Measurements from ENCODE around the gene SPINDOC. TPM values are rescaled to one million over a fixed set of nuclear protein-coding genes. Genes with fewer than 3 reads are reported as not detected.
A peak's percentile ranks its signal among the peaks of the same experiment; 100 is the strongest.

Gene SPINDOC
- total and polyA plus RNA-seq, 9 of the 15 experiments (the other 6 are each of a cell fraction or from before 2014, with no cell fraction given) = 0.70 to 36.3 (median 19.6) TPM

DNA sequence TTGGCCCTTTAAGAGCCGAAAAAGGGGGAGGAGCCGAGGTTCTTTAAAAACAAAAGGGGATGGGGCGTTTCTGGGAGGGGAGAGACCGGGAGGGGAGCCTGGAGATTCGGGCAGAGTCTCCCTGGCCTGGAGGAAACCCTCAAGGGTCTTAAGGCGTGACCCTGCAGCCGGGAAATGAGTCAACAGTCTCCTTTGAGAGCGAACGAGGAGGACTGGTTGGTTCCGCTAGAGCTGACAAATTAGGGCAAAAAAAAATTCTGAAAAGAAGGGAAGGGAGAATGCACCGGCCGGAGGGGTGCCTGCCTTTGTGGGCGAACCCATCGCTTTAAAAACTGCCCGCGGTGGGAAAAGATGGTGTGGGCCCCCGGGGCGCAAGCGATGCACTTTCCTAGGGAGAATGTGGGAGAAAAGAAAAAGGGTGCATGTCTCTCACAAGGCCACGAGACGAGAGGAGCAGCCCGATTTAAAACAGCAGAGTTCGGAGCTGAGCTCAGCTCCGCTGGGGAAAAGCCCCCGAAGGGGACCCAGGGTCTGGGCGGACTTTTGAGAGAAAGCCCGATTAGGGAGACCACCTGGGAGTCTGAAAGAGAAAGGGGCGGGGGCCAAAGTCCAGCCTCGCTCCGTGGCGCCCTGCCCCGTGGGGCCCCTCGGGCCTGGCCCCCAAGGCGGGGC lies 45.6 kb upstream of the SPINDOC start (continued):
- TF ChIP-seq ZNF311 (CRISPR knock-in tag; IDR thresholded peaks at IDR 0.05) (no peak), ETV5 (CRISPR knock-in tag; IDR thresholded peaks at IDR 0.05; ENCODE audit: low read depth) (no peak), LCOR (CRISPR knock-in tag; IDR thresholded peaks at IDR 0.05) (peak; percentile 57; the same call in 1 of the 2 replicates), HSF4 (CRISPR knock-in tag; IDR thresholded peaks at IDR 0.05; ENCODE audit: borderline replicate concordance) (no peak), GATAD2A (IDR thresholded peaks at IDR 0.05) (no peak), HDAC1 (IDR thresholded peaks at IDR 0.05) (0 out of 4 replicates have a peak, but pooled peaks of 1 of the 2 experiments have one; percentile 4), GATA2 (CRISPR knock-in tag; IDR thresholded peaks at IDR 0.05) (no peak), HNRNPLL (IDR thresholded peaks at IDR 0.05; ENCODE audit: low read depth, low read length, poor library complexity, severe bottlenecking) (no peak), HNRNPUL1 (IDR thresholded peaks at IDR 0.05; ENCODE audit: low read length) (no peak), KAT7 (CRISPR knock-in tag; IDR thresholded peaks at IDR 0.05; ENCODE audit: borderline replicate concordance) (0 out of 2 replicates have a peak, but pooled peaks have one; percentile 51), BCOR (IDR thresholded peaks at IDR 0.05) (no peak), SIRT6 (IDR thresholded peaks at IDR 0.05; ENCODE audit: low read depth, low read length) (no peak), ZNF780A (CRISPR knock-in tag; IDR thresholded peaks at IDR 0.05) (no peak), ZNF75A (CRISPR knock-in tag; IDR thresholded peaks at IDR 0.05) (peak; percentile 71; the same call in 1 of the 2 replicates), ZNF324 (CRISPR knock-in tag; IDR thresholded peaks at IDR 0.05) (no peak), ARID1B (IDR thresholded peaks at IDR 0.05) (0 out of 2 replicates have a peak, but pooled peaks have one; percentile 6)
- TF ChIP-seq, protein P1, sequence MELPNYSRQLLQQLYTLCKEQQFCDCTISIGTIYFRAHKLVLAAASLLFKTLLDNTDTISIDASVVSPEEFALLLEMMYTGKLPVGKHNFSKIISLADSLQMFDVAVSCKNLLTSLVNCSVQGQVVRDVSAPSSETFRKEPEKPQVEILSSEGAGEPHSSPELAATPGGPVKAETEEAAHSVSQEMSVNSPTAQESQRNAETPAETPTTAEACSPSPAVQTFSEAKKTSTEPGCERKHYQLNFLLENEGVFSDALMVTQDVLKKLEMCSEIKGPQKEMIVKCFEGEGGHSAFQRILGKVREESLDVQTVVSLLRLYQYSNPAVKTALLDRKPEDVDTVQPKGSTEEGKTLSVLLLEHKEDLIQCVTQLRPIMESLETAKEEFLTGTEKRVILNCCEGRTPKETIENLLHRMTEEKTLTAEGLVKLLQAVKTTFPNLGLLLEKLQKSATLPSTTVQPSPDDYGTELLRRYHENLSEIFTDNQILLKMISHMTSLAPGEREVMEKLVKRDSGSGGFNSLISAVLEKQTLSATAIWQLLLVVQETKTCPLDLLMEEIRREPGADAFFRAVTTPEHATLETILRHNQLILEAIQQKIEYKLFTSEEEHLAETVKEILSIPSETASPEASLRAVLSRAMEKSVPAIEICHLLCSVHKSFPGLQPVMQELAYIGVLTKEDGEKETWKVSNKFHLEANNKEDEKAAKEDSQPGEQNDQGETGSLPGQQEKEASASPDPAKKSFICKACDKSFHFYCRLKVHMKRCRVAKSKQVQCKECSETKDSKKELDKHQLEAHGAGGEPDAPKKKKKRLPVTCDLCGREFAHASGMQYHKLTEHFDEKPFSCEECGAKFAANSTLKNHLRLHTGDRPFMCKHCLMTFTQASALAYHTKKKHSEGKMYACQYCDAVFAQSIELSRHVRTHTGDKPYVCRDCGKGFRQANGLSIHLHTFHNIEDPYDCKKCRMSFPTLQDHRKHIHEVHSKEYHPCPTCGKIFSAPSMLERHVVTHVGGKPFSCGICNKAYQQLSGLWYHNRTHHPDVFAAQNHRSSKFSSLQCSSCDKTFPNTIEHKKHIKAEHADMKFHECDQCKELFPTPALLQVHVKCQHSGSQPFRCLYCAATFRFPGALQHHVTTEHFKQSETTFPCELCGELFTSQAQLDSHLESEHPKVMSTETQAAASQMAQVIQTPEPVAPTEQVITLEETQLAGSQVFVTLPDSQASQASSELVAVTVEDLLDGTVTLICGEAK (IDR thresholded peaks at IDR 0.05) = 0 out of 2 replicates have a peak, but pooled peaks have one; percentile 33
- TF ChIP-seq, protein P1 (CRISPR knock-in tag; IDR thresholded peaks at IDR 0.05) = no peak
- TF ChIP-seq, protein P2, sequence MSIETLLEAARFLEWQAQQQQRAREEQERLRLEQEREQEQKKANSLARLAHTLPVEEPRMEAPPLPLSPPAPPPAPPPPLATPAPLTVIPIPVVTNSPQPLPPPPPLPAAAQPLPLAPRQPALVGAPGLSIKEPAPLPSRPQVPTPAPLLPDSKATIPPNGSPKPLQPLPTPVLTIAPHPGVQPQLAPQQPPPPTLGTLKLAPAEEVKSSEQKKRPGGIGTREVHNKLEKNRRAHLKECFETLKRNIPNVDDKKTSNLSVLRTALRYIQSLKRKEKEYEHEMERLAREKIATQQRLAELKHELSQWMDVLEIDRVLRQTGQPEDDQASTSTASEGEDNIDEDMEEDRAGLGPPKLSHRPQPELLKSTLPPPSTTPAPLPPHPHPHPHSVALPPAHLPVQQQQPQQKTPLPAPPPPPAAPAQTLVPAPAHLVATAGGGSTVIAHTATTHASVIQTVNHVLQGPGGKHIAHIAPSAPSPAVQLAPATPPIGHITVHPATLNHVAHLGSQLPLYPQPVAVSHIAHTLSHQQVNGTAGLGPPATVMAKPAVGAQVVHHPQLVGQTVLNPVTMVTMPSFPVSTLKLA (conservative IDR thresholded peaks at IDR 0.05) = peak in 1 of 2 experiments; percentile 41; a peak in 1 of 4 replicates

Data from K562 (cell line).